GM19099 (cell line): Measurements from ENCODE around the gene VPREB3.

Experiments used
- POLR2A ChIP-seq: IDR thresholded peaks from 3 replicates; pipeline ENCODE4 v1.6.1; 2011; ENCODE audit warnings: low read depth; ENCODE audit not compliant: insufficient read length; ENCODE audit errors: extremely low read depth

Gene VPREB3

GRCh38 chr22:23754220-23754919, at the start of gene VPREB3:
VPREB3 (minus strand) TSS chr22:23754425; CDS start chr22:23754363, 62 bp downstream.
- TF ChIP-seq POLR2A, result no peak

DNA sequence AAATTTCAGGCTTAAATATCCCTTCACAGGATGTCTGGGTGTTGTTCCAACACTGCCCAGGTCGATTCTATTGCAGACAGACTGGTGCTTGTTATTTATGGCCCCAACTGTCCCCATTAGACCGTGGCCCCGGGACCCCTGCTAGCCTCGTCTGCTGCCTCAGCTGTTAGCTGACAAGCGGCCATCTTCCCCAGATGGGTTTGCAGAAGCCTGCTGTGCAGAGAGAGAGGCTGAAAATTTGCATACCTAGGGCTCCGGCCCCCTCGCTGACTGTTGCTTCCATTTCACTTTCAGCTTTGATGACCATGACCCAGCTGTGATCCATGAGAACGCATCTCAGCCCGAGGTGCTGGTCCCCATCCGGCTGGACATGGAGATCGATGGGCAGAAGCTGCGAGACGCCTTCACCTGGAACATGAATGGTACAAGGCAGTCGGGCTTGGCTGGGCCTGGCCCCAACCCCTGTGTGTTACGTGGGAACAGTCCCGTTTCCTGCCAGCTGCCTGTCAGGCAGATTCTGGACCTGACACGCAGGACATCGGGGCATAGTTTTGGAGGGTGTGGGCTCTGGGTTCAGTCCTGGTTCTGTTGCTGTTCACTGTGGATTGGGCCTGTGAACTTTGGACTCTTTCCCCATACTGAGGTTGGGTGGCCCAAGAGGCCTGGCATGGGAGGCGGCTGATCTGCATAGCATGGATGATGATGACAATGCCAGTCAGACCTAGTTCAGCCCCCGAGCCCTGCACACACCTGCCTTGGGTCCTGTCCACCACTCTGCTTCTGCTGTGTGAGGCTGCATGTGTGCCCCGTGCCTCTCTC, 49.0 kb upstream of the VPREB3 start:
- peak; percentile 28 for TF ChIP-seq POLR2A

- no peak for TF ChIP-seq POLR2A
These were observed 47.7 kb upstream of the VPREB3 start for GRCh38 chr22:23801886-23802377.

GRCh38 chr22:23801238-23801821, 47.1 kb upstream of the VPREB3 start:
- no peak for TF ChIP-seq POLR2A

DNA sequence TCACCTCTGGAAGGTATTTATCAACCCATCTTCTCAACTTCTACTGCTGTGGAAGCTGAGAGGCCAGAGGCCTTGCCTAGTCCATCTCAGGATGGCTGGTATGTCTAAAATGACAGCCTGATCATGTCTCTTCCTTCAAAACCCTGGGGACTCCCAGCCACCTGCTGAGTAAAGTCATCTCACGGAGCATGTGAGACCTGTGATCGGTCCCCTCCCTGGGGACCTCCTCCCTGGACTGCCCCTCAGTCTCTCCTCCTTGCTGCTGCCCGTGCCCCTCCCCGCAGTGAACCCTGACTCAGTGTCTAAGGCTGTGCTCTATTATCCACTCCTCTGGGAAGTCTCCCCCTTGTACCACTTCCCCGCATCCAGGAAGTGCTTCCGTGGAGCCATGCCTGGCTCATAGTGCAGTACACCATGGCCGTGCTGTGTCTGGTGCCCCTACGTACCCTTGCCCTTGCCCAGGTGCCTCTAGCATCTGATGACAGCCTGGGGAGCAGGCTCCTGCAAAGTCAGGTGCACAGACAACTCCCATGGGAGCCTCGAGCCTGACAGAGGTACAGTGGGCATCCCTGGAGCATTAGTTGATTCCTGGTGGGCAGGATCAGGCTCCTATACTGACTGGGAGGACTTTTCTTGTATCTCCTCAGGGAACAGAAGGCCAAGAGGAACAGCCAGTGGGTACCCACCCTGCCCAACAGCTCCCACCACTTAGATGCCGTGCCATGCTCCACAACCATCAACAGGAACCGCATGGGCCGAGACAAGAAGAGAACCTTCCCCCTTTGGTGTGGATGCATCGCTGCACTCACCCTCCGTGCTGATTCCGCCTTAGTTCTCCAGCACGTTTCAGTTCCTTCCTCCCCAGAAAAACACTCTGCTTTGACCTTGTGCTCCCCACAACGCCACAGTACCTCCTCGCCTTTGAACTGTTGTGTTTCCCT, 46.3 kb upstream of the VPREB3 start:
- peak; percentile 24 for TF ChIP-seq POLR2A

GRCh38 chr22:23796461-23796860, 42.2 kb upstream of the VPREB3 start:
- TF ChIP-seq POLR2A, result no peak

GRCh38 chr22:23793326-23793725, 39.1 kb upstream of the VPREB3 start:
- TF ChIP-seq POLR2A, result no peak

DNA sequence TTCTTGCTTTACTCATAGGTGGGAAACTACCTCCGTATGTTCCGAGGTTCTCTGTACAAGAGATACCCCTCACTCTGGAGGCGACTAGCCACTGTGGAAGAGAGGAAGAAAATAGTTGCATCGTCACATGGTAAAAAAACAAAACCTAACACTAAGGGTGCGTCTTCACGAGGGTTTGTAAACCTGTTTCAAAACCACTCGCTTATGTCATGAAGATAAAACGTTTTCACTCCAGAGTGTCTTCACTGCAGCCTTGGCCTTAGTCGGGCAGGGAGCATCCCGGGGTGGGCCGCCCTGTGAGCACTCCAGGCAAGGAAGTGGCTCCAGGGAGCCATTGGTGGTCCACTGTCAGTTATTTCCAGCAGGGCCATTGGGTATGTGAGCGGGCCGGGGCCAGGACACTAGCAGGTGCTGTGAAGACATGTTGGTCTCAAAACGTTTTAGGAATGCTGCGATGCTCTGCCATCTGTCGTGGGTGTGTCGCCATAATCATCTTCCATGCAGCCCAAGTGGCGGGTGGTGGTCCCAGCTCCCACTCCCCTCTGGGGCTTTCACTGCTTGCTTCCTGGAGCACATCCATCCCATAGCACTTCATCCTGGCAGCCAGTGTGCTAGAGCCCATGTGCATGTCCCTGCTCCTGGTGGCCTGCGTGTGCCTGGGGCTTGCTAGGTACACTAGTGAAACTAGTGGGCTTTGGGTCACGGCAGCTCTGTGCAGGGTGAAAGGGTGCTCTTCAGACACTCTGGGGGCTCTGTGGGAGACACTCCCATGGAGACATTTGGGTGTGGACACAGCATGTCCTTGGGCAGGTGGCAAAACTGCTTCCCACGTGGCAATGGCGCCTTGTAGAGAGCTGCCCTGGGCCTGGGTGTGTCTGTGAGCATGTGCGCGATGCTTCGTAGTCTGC, 37.8 kb upstream of the VPREB3 start:
- TF ChIP-seq POLR2A, result no peak

GRCh38 chr22:23790819-23791737, 36.9 kb upstream of the VPREB3 start:
- TF ChIP-seq POLR2A, result no peak

GRCh38 chr22:23789638-23790037, 35.4 kb upstream of the VPREB3 start:
- no peak for TF ChIP-seq POLR2A

DNA sequence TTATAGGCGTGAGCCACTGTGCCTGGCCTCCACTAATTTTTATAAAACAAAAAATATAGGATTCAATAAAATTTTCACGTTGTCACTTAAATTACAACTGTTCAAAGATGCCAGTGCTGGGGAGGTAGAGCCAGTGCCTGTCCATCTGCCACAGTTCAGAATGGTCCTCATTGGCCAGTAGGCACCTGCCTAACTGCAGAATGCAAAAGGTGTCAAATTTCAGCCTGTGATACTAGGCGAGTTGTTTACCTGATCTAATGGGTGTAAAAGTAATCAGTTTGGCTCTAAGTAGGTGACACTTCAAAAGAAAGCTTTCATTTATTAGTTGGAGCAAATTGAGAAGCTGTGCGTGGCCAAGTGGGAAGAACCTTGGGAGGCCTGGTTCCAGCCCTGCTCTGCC, 34.9 kb upstream of the VPREB3 start:
- no peak for TF ChIP-seq POLR2A

GRCh38 chr22:23787910-23788309, 33.7 kb upstream of the VPREB3 start:
- no peak for TF ChIP-seq POLR2A

GRCh38 chr22:23787600-23787896, 33.3 kb upstream of the VPREB3 start:
- no peak for TF ChIP-seq POLR2A
